MM.1S (cell line): ENCODE results near the gene GOLGA6A.

ENCODE experiments used
- CTCF ChIP-seq: fragments of 300-600 bp; sonication (generic); IDR thresholded peaks from 2 replicates; pipeline ENCODE4 v1.5.1; 2016; ENCODE audit warnings: antibody characterized with exemption, low read length, mixed read lengths
- EZH2 ChIP-seq: fragments of 300-600 bp; sonication (generic); optimal IDR thresholded peaks from 2 replicates; pipeline ENCODE3; 2017; ENCODE audit warnings: low read depth, mild to moderate bottlenecking, antibody characterized with exemption, low read length, mixed read lengths

DNA sequence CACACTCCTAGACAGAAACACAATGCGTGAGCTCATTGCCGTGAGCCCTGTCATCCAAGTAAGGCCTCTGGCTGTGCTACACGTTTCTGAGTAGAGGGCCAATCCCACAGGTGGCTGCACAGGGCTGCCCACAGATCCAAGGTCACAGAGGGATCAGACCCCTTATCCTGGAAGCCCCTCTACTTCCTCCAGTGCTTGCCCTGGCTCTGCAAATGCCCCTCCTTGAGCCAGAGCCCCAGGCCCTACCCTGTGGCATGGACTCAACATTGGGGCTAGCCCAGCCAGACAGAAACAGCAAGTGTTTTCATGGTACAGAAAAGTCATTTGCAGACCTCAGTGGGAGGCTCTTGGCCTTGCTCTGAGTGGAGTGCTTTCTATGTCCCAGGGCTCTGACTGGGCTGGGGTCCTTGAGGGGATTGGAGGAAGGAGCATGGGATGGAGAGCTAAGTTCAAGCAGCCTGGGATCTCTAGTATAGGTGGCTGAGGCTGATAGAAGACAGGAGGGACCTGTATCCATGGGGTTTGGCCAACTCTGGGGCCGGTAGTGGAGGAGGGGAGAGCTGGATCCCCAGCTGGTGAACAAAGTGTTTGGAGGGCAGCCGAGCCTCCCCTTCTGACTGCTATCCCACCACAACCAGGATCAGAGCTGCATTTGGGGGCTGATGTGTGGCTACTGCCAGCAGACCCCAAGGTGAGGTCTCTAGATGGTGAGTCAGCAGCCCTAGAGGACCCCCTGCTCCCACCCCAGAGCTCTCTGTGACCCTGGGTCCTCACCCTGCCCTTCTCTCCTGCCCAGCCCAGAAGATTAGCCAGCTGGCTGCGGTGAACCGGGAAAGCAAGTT, 38.7 kb downstream of the GOLGA6A start:
- no peak for TF ChIP-seq CTCF
- TF ChIP-seq EZH2, result no peak
